Measurements from ENCODE around the gene PEPD. TPM values are rescaled to one million over a fixed set of nuclear protein-coding genes. Genes with fewer than 3 reads are reported as not detected.

Gene PEPD
- total RNA-seq, 1 experiment from 2014 or later: 40.5 TPM

DNA sequence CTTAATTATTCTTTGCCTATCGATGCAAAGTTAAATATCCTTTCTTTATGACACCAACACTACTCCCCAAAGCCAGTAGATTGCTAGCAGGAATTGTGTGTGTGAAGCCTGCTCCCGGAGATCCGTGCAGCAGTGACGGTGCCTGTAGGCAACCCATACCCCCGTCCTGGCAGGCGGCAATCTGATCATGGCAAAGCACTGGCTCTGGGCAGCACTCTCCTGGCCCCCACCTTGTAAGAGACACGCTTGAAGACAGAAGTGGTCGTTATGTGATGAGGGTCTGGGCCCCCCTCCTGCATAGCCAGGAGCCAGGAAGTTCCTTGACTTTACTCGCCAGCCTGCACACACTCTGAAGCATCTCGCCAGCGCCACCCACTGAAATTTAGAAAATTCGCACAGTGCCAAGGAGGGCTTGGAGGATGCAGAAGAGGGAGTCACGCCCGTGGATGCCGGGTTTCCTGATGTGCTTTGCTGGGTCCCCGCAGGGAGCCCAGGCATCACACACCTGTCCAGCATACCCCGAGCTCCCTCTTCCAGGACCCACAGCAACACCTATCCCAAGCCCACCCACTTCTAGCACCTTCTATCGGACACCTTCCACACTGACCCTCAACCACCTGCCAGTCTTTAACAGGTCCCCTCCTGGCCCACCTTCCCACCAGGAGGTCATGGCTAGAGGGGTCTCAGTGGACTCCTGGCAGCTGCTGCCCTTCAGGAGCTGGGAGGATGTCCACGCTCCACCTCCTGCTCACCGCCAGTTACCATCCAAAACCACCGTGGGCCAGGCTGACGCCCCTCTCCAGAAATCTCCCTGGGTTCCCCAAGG, 93.6 kb downstream of the PEPD start (continued):
- TF ChIP-seq YY1 (IDR thresholded peaks at IDR 0.05; ENCODE audit: extremely low read depth, insufficient replicate concordance, low read depth, low read length): no peak
- TF ChIP-seq, protein P1, sequence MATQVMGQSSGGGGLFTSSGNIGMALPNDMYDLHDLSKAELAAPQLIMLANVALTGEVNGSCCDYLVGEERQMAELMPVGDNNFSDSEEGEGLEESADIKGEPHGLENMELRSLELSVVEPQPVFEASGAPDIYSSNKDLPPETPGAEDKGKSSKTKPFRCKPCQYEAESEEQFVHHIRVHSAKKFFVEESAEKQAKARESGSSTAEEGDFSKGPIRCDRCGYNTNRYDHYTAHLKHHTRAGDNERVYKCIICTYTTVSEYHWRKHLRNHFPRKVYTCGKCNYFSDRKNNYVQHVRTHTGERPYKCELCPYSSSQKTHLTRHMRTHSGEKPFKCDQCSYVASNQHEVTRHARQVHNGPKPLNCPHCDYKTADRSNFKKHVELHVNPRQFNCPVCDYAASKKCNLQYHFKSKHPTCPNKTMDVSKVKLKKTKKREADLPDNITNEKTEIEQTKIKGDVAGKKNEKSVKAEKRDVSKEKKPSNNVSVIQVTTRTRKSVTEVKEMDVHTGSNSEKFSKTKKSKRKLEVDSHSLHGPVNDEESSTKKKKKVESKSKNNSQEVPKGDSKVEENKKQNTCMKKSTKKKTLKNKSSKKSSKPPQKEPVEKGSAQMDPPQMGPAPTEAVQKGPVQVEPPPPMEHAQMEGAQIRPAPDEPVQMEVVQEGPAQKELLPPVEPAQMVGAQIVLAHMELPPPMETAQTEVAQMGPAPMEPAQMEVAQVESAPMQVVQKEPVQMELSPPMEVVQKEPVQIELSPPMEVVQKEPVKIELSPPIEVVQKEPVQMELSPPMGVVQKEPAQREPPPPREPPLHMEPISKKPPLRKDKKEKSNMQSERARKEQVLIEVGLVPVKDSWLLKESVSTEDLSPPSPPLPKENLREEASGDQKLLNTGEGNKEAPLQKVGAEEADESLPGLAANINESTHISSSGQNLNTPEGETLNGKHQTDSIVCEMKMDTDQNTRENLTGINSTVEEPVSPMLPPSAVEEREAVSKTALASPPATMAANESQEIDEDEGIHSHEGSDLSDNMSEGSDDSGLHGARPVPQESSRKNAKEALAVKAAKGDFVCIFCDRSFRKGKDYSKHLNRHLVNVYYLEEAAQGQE (IDR thresholded peaks at IDR 0.05; ENCODE audit: low read depth): no peak

DNA sequence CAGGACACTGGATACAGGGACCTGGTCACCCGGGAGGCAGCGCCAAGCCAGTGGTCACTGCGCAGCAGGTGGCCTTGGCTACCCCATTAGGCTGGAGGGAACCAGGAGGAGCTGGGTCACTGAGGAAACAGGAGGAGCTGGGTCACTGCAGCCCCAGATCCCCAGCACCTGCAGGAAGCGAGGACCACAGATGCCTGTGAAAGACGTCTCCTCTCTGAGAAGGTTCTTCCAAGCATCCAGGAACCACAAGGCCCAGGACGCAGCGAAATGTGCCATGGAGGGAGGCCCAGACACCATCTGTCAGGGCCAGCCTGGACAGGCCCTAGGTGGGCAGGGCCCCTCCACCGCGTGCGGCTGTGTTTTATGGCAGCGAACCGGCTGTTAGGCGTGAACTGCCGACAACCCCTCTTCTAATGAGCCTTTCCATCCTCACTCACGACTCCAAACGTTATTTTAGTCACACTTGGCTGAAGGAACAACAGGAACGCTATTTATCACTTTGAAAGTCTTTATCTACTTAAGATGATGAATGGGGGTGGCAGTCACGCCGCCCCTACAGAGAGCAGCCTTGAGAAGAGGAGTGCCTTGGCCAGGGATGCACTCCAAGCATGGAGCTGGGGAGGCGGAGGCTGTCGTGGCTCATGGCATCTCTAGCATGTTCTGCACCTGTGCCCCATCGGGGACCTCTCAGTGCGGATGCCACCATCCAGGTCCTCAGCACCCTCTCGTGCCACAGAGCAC, 94.8 kb downstream of the PEPD start:
- POLR2A ChIA-PET: no interaction called here
- BruUV-seq (replicated peaks): no TSS peak

More for the DNA sequence above, 94.8 kb downstream of the PEPD start:
- no peak for DNase-seq (ENCODE audit: low read depth, low spot score)
- Histone ChIP-seq H3K36me3 (ENCODE audit: control insufficient read depth in 1 of 2, insufficient read depth in 2 of 2, low read length in 2 of 2) (no peaks in the 10 kb centered on the region), H3K79me2 (ENCODE audit: insufficient read depth, low read length) (no peaks in the 10 kb centered on the region), H3K9ac (ENCODE audit: low read length) (no peak overlapping the region), H4K20me1 (ENCODE audit: insufficient read depth) (no peaks in the 10 kb centered on the region), H3K9me3 (ENCODE audit: control insufficient read depth in 1 of 2, insufficient read depth in 1 of 2, low read depth in 1 of 2, low read length in 2 of 2) (no peaks in the 10 kb centered on the region), H3K4me1 (ENCODE audit: control insufficient read depth in 1 of 2, insufficient read depth in 2 of 2, low read length in 2 of 2) (no peaks in the 10 kb centered on the region), H3K4me3 (replicated peaks in 1 of 2; ENCODE audit: low read depth in 1 of 2, low read length in 2 of 2) (no peak overlapping the region), H3K4me2 (ENCODE audit: low read length) (no peak overlapping the region), H3K27me3 (ENCODE audit: insufficient read depth, low read length) (no peaks in the 10 kb centered on the region), H3K9me2 (ENCODE audit: insufficient read depth) (no peaks in the 10 kb centered on the region), H3K27ac (ENCODE audit: low read depth, low read length) (no peak overlapping the region), H2AFZ (ENCODE audit: low read depth, low read length, poor library complexity, severe bottlenecking) (no peak overlapping the region)
- ChIA-PET RAD21 (ENCODE audit: low non-redundant PET in 1 of 2, low total read pairs in 2 of 2, uncharacterized antibody in 2 of 2, unreplicated experiment in 2 of 2) (no interaction called here), CTCF (interaction anchor here (1.7 kb wide), 1 partner anchor 11 kb away, joined by 5 read pairs; no protein-coding TSS in a partner anchor)
- intact Hi-C loops (cut with micrococcal nuclease): no loop called here
- TF ChIP-seq FOSL1 (IDR thresholded peaks at IDR 0.05; ENCODE audit: low read depth): no peak
- TF ChIP-seq EGR1 (IDR thresholded peaks at IDR 0.05; ENCODE audit: low read depth): no peak
- no peak for TF ChIP-seq ZNF274 (IDR thresholded peaks at IDR 0.05; ENCODE audit: low read depth, low read length)
- TF ChIP-seq, protein P2, sequence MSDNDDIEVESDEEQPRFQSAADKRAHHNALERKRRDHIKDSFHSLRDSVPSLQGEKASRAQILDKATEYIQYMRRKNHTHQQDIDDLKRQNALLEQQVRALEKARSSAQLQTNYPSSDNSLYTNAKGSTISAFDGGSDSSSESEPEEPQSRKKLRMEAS (IDR thresholded peaks at IDR 0.05): no peak
- no peak for TF ChIP-seq POLR2AphosphoS5 (IDR thresholded peaks at IDR 0.05; ENCODE audit: low read depth, low read length)
- TF ChIP-seq ZBTB33 (IDR thresholded peaks at IDR 0.05; ENCODE audit: extremely low read depth, insufficient replicate concordance, low read length): no peak
- no peak for TF ChIP-seq POLR2A (IDR thresholded peaks at IDR 0.05; ENCODE audit: borderline replicate concordance, extremely low read depth, insufficient read depth, insufficient read length)
- TF ChIP-seq JUND (IDR thresholded peaks at IDR 0.05): no peak
- TF ChIP-seq EZH2 (IDR thresholded peaks at IDR 0.05): no peak
- ATAC-seq: no peak

Data from HCT116 (cell line).